ENCODE measurements around the gene ATG9A.

DNA sequence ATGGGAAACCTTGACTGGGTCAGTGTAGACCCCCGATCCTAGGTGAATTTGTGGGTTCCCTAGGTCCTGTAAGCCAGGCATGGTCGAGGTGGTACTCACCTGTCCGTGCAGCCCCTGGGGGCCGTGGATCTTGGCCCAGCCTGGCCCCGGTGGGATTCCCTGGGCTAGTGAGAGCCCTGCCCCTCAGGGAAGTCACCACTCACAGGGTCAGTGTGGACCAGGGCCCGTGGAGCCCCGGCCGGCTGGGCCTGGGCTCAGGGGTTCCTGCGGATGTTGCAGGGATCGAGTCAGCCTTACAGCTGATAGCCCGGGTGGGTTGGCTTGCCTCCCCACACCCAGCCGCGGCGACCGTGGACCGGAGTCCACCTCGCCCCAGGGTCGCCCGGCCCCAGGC lies 528 bp downstream of the ATG9A start:
- TF ChIP-seq POLR2AphosphoS5 (IDR thresholded peaks at IDR 0.05; ENCODE audit: low read depth, low read length) (no peak), POLR2A (IDR thresholded peaks at IDR 0.05; ENCODE audit: low read depth, low read length) (no peak)

Measured in GM12892 (cell line).